Measurements from ENCODE around the gene ATAD3A. TPM values are rescaled to one million over a fixed set of nuclear protein-coding genes. Genes with fewer than 3 reads are reported as not detected.
A peak's percentile ranks its signal among the peaks of the same experiment; 100 is the strongest.
"Not testable (repeated sequence)": the region's sequence is repeated elsewhere in the genome, so short reads cannot be mapped to it uniquely, and the experiment has no call there.

ATAD3A gene
- total RNA-seq, 3 donors from 2014 or later = 151 to 180 (median 154) TPM

GRCh38 chr1:1482856-1483255 lies 29.1 kb upstream of the ATAD3A start:
- Mint-ChIP-seq H3K4me1 (ENCODE audit: low read depth) (peaks cover 2% of the 10 kb centered on the region), H3K9me3 (no peaks in the 10 kb centered on the region), H3K27me3 (ENCODE audit: low read depth) (no peaks in the 10 kb centered on the region), H3K4me3 (no peak overlapping the region), H3K36me3 (ENCODE audit: insufficient read depth) (peaks cover 14% of the 10 kb centered on the region)
- no peak for ATAC-seq
- DNase-seq = no peak

GRCh38 chr1:1483714-1484113 lies 28.2 kb upstream of the ATAD3A start:
- Mint-ChIP-seq H3K9me3 (no peaks in the 10 kb centered on the region), H3K4me3 (no peak overlapping the region), H3K27me3 (ENCODE audit: low read depth) (no peaks in the 10 kb centered on the region), H3K36me3 (ENCODE audit: insufficient read depth) (peaks cover 14% of the 10 kb centered on the region), H3K4me1 (ENCODE audit: low read depth) (peaks cover 2% of the 10 kb centered on the region)
- DNase-seq = no peak
- no peak for ATAC-seq

GRCh38 chr1:1484976-1485750 lies 26.8 kb upstream of the ATAD3A start:
- not testable (repeated sequence) for ATAC-seq

GRCh38 chr1:1485755-1486317 lies 26.1 kb upstream of the ATAD3A start:
- not testable (repeated sequence) for H3K4me3 Mint-ChIP-seq; H3K9me3 Mint-ChIP-seq; H3K27me3 Mint-ChIP-seq (ENCODE audit: low read depth); DNase-seq; H3K4me1 Mint-ChIP-seq (ENCODE audit: low read depth); ATAC-seq
- H3K36me3 Mint-ChIP-seq (ENCODE audit: insufficient read depth) = peaks cover 11% of the 10 kb centered on the region

More at GRCh38 chr1:1484976-1485750, 26.8 kb upstream of the ATAD3A start:
- H3K4me3 Mint-ChIP-seq; H3K9me3 Mint-ChIP-seq; DNase-seq; H3K27me3 Mint-ChIP-seq (ENCODE audit: low read depth); H3K4me1 Mint-ChIP-seq (ENCODE audit: low read depth): not testable (repeated sequence)
- H3K36me3 Mint-ChIP-seq (ENCODE audit: insufficient read depth) = peaks cover 10% of the 10 kb centered on the region

- no peak for ATAC-seq
- Mint-ChIP-seq H3K9me3 (no peaks in the 10 kb centered on the region), H3K36me3 (ENCODE audit: insufficient read depth) (peaks cover 17% of the 10 kb centered on the region)
These were observed 24.3 kb upstream of the ATAD3A start for GRCh38 chr1:1487701-1488100.

GRCh38 chr1:1489231-1489630 lies 22.7 kb upstream of the ATAD3A start:
- DNase-seq (no peak), ATAC-seq (no peak)
- no peaks in the 10 kb centered on the region for H3K27me3 Mint-ChIP-seq (ENCODE audit: low read depth)
- peaks cover 8% of the 10 kb centered on the region for H3K9me3 Mint-ChIP-seq
- H3K4me3 Mint-ChIP-seq = no peak overlapping the region
- peaks cover 28% of the 10 kb centered on the region for H3K36me3 Mint-ChIP-seq (ENCODE audit: insufficient read depth)
- no peaks in the 10 kb centered on the region for H3K4me1 Mint-ChIP-seq (ENCODE audit: low read depth)

More at GRCh38 chr1:1487701-1488100, 24.3 kb upstream of the ATAD3A start:
- no peak for DNase-seq
- no peaks in the 10 kb centered on the region for H3K4me1 Mint-ChIP-seq (ENCODE audit: low read depth)
- H3K27me3 Mint-ChIP-seq (ENCODE audit: low read depth) = no peaks in the 10 kb centered on the region
- no peak overlapping the region for H3K4me3 Mint-ChIP-seq

- no peak for ATAC-seq
- no peaks in the 10 kb centered on the region for H3K27me3 Mint-ChIP-seq (ENCODE audit: low read depth)
- H3K4me3 Mint-ChIP-seq = no peak overlapping the region
- H3K36me3 Mint-ChIP-seq (ENCODE audit: insufficient read depth) = peaks cover 32% of the 10 kb centered on the region
- no peaks in the 10 kb centered on the region for H3K4me1 Mint-ChIP-seq (ENCODE audit: low read depth)
- peaks cover 8% of the 10 kb centered on the region for H3K9me3 Mint-ChIP-seq
- no peak for DNase-seq
These were observed 22.1 kb upstream of the ATAD3A start for GRCh38 chr1:1489861-1490260.

GRCh38 chr1:1490633-1491230 lies 21.2 kb upstream of the ATAD3A start:
- ATAC-seq = no peak
- Mint-ChIP-seq H3K27me3 (ENCODE audit: low read depth) (no peaks in the 10 kb centered on the region), H3K4me3 (no peak overlapping the region), H3K36me3 (ENCODE audit: insufficient read depth) (peaks cover 32% of the 10 kb centered on the region), H3K4me1 (ENCODE audit: low read depth) (no peaks in the 10 kb centered on the region), H3K9me3 (peaks cover 8% of the 10 kb centered on the region)
- no peak for DNase-seq

GRCh38 chr1:1491601-1492000 lies 20.4 kb upstream of the ATAD3A start:
- Mint-ChIP-seq H3K27me3 (ENCODE audit: low read depth) (no peaks in the 10 kb centered on the region), H3K36me3 (ENCODE audit: insufficient read depth) (peaks cover 32% of the 10 kb centered on the region), H3K4me1 (ENCODE audit: low read depth) (no peaks in the 10 kb centered on the region), H3K4me3 (no peak overlapping the region), H3K9me3 (peaks cover 8% of the 10 kb centered on the region)
- DNase-seq (no peak), ATAC-seq (no peak)

- DNase-seq; H3K4me1 Mint-ChIP-seq (ENCODE audit: low read depth); H3K4me3 Mint-ChIP-seq; H3K9me3 Mint-ChIP-seq; ATAC-seq; H3K27me3 Mint-ChIP-seq (ENCODE audit: low read depth): not testable (repeated sequence)
- H3K36me3 Mint-ChIP-seq (ENCODE audit: insufficient read depth) = peaks cover 29% of the 10 kb centered on the region
These were observed 17.7 kb upstream of the ATAD3A start for GRCh38 chr1:1494311-1494710.

- not testable (repeated sequence) for ATAC-seq; H3K4me3 Mint-ChIP-seq; H3K4me1 Mint-ChIP-seq (ENCODE audit: low read depth); H3K9me3 Mint-ChIP-seq; H3K27me3 Mint-ChIP-seq (ENCODE audit: low read depth); DNase-seq
- peaks cover 24% of the 10 kb centered on the region for H3K36me3 Mint-ChIP-seq (ENCODE audit: insufficient read depth)
These were observed 16.4 kb upstream of the ATAD3A start for GRCh38 chr1:1495461-1495975.

- not testable (repeated sequence) for H3K4me1 Mint-ChIP-seq (ENCODE audit: low read depth); H3K36me3 Mint-ChIP-seq (ENCODE audit: insufficient read depth); H3K9me3 Mint-ChIP-seq; H3K27me3 Mint-ChIP-seq (ENCODE audit: low read depth)
- peak; percentile 57 for DNase-seq
- ATAC-seq = peak; percentile 70 to 76
- H3K4me3 Mint-ChIP-seq = peak overlapping the region; percentile 62
These were observed 7.1 kb upstream of the ATAD3A start for GRCh38 chr1:1504777-1505365.

- not testable (repeated sequence) for DNase-seq; H3K36me3 Mint-ChIP-seq (ENCODE audit: insufficient read depth); H3K27me3 Mint-ChIP-seq (ENCODE audit: low read depth); H3K9me3 Mint-ChIP-seq; H3K4me1 Mint-ChIP-seq (ENCODE audit: low read depth)
- ATAC-seq = peak; percentile 63 to 68
- H3K4me3 Mint-ChIP-seq = peak overlapping the region; percentile 62
These were observed 6.6 kb upstream of the ATAD3A start for GRCh38 chr1:1505366-1505798.

- H3K4me3 Mint-ChIP-seq; ATAC-seq; H3K4me1 Mint-ChIP-seq (ENCODE audit: low read depth); H3K9me3 Mint-ChIP-seq; H3K27me3 Mint-ChIP-seq (ENCODE audit: low read depth); DNase-seq; H3K36me3 Mint-ChIP-seq (ENCODE audit: insufficient read depth): not testable (repeated sequence)
These were observed 6.2 kb upstream of the ATAD3A start for GRCh38 chr1:1505801-1506200.
